ENCODE measurements around the gene AGPAT3.

DNA sequence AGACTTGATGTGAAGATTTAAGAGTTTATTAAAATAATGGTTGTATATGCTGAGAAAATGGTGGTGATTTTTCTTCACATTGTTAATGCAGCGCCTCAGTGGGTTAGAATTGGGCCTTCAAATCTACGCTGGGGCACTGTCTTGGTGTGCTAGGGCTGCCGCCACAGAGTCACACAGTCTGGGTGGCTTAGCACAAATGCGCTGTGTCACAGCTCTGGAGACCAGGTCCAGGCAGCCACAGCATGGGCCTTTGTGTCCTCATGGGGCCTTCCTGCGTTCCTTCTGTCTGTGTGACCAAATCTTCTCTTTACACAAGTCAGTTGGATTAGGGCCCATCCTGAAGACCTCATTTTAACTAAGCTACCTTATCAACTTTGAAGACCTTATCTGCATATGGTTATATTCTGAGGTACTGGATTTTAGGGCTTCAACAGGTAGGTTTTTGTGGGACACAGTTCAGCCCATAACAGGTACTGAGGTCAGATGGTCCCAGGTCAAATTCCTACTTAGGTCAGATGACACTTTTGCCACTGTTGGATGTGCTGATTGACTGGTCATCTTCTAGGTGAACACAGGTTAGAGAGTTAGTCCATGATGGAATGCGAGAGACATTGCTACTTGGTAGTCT is 164.6 kb downstream of the AGPAT3 start:
- TF ChIP-seq, protein P1, sequence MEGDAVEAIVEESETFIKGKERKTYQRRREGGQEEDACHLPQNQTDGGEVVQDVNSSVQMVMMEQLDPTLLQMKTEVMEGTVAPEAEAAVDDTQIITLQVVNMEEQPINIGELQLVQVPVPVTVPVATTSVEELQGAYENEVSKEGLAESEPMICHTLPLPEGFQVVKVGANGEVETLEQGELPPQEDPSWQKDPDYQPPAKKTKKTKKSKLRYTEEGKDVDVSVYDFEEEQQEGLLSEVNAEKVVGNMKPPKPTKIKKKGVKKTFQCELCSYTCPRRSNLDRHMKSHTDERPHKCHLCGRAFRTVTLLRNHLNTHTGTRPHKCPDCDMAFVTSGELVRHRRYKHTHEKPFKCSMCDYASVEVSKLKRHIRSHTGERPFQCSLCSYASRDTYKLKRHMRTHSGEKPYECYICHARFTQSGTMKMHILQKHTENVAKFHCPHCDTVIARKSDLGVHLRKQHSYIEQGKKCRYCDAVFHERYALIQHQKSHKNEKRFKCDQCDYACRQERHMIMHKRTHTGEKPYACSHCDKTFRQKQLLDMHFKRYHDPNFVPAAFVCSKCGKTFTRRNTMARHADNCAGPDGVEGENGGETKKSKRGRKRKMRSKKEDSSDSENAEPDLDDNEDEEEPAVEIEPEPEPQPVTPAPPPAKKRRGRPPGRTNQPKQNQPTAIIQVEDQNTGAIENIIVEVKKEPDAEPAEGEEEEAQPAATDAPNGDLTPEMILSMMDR (IDR thresholded peaks at IDR 0.05 in 2 of 3, conservative IDR thresholded peaks at IDR 0.05 in 1 of 3; ENCODE audit: control insufficient read depth in 2 of 3, extremely low read depth in 1 of 3, insufficient read depth in 1 of 3, low read depth in 3 of 3, low read length in 3 of 3) = no peak
- TF ChIP-seq POLR2A (IDR thresholded peaks at IDR 0.05; ENCODE audit: low read depth, low read length) = no peak
